Progenitor cell of endocrine pancreas (in vitro differentiated cells): ENCODE data around the gene ACOXL. TPM values are rescaled to one million over a fixed set of nuclear protein-coding genes. Genes with fewer than 3 reads are reported as not detected.

Experiments used
- DNase-seq: peaks from one replicate; pipeline ENCODE4 v3.0.0; 2021; ENCODE audit warnings: low spot score; ENCODE audit not compliant: unreplicated experiment
- H3K27ac Mint-ChIP-seq: 2 replicates; pipeline ENCODE4 v1.8.0; 2021; ENCODE audit warnings: mild to moderate bottlenecking, moderate library complexity, mixed read lengths
- H3K27me3 Mint-ChIP-seq: 2 replicates; pipeline ENCODE4 v1.8.0; 2021; ENCODE audit warnings: mixed read lengths
- H3K36me3 Mint-ChIP-seq: 2 replicates; pipeline ENCODE4 v1.8.0; 2022; ENCODE audit warnings: mixed read lengths; ENCODE audit not compliant: insufficient read depth
- H3K4me1 Mint-ChIP-seq: 2 replicates; pipeline ENCODE4 v1.8.0; 2021; ENCODE audit warnings: low read depth, mixed read lengths
- H3K4me3 Mint-ChIP-seq: 2 replicates; pipeline ENCODE4 v1.8.0; 2021; ENCODE audit warnings: low read depth, mild to moderate bottlenecking, moderate library complexity, mixed read lengths
- H3K9me3 Mint-ChIP-seq: 2 replicates; pipeline ENCODE4 v1.8.0; 2021; ENCODE audit warnings: low read depth, mixed read lengths
- CTCF ChIP-seq: fragments of 200-600 bp; sonication (generic); IDR thresholded peaks from one replicate; pipeline ENCODE4 v1.5.0; 2021; ENCODE audit warnings: antibody characterized with exemption, mild to moderate bottlenecking; ENCODE audit not compliant: unreplicated experiment
- total RNA-seq: library from RNA; stranded (reverse); gene quantifications from 2 replicates; pipeline ENCODE4 v1.2.1, GENCODE V29; 2021

The ACOXL gene
- total RNA-seq, 1 donor from 2014 or later = 0.19 TPM

DNA sequence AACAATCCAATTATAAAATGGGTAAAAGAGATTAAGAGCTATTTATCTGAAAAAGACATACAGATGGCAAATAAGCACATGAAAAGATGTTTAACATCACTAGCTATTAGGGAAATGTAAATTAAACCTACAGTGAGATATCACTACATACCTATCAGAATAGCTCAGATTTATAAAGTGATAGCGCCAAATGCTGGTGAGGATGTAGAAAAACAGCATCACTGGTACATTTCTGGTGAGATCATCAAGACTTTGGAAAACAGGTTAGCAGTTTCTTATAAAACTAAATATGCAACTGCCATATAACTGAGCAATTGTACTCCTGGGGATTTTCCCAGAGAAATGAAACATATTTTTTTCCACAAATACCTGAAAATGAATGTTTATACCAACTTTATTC, 100.4 kb downstream of the ACOXL start:
- H3K27me3 Mint-ChIP-seq = peaks cover 4% of the 10 kb centered on the region
- H3K4me1 Mint-ChIP-seq = peaks cover 14% of the 10 kb centered on the region

GRCh38 chr2:110834134-110834827, 101.9 kb downstream of the ACOXL start:
- Mint-ChIP-seq H3K9me3 (no peaks in the 10 kb centered on the region), H3K4me1 (peaks cover 20% of the 10 kb centered on the region), H3K27ac (no peak overlapping the region), H3K4me3 (no peak overlapping the region), H3K27me3 (peaks cover 4% of the 10 kb centered on the region), H3K36me3 (no peaks in the 10 kb centered on the region)
- no peak for DNase-seq
- TF ChIP-seq CTCF = no peak

More for the DNA sequence above, 100.4 kb downstream of the ACOXL start:
- Mint-ChIP-seq H3K27ac (no peak overlapping the region), H3K4me3 (no peak overlapping the region), H3K36me3 (no peaks in the 10 kb centered on the region), H3K9me3 (no peaks in the 10 kb centered on the region)
- DNase-seq = no peak
- TF ChIP-seq CTCF = no peak

DNA sequence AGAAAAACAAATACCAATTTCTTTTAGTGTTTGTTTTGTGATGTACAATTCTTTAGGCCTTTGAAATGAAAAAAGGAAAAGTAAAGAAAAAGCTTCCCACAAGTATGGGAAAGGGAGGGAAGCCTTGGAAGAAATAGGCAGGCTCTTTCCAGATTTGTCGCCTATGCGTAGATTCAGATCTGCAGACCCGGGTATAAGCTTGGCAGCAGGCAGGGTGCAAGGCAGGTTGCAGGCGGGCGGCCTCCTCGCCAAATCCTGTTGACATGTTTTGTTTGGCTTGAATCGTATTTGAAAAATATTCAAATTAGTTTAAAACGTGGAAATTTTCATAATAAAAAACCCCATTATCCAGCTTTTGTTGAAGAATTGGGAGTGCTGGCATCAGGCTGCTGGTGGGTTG, 104.3 kb downstream of the ACOXL start:
- no peaks in the 10 kb centered on the region for H3K9me3 Mint-ChIP-seq
- DNase-seq = no peak
- H3K36me3 Mint-ChIP-seq = no peaks in the 10 kb centered on the region
- TF ChIP-seq CTCF = no peak
- H3K4me3 Mint-ChIP-seq = no peak overlapping the region
- H3K27ac Mint-ChIP-seq = no peak overlapping the region
- peaks cover 18% of the 10 kb centered on the region for H3K4me1 Mint-ChIP-seq
- peaks cover 8% of the 10 kb centered on the region for H3K27me3 Mint-ChIP-seq

GRCh38 chr2:110837446-110838409, 105.4 kb downstream of the ACOXL start:
- DNase-seq = no peak
- Mint-ChIP-seq H3K4me3 (no peak overlapping the region), H3K4me1 (peaks cover 18% of the 10 kb centered on the region), H3K27me3 (peaks cover 17% of the 10 kb centered on the region), H3K36me3 (no peaks in the 10 kb centered on the region), H3K9me3 (no peaks in the 10 kb centered on the region), H3K27ac (no peak overlapping the region)
- no peak for TF ChIP-seq CTCF

DNA sequence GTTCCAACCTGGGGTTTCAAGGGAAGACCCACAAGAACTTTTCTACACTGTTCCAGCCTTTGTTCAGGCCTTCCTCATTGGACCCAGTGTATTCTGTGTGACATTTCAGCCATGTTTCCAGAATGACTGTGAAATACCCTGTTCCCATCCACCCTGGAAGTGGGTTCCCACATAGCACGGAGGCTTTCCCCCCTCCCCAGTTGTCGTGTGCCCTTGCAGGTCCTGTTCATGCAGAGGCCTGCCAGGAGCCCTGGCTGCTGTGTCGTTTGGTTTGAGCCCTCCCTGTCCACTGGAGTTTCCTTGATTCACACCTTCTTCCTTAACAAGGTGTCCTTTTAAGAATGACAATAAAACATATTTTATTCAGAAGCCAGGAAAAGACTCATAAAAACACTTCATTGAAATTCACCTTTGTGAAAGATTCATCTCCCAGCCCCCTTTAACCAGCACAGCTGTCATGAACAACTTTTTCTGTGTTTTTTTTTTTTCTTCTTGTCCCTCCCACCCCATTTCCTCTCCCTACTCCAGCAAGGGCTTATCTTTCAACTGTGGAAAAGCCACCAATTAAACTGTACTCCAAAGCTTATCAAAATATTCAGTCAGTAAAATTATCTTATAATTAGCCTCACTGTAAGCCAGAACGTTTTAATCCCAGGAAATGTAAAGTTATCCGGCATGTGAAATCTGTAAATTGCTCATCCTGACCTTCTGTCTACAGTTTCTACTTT, 106.4 kb downstream of the ACOXL start:
- DNase-seq = no peak
- H3K4me3 Mint-ChIP-seq = no peak overlapping the region
- H3K27me3 Mint-ChIP-seq = peaks cover 20% of the 10 kb centered on the region
- no peaks in the 10 kb centered on the region for H3K9me3 Mint-ChIP-seq
- no peak for TF ChIP-seq CTCF
- peaks cover 18% of the 10 kb centered on the region for H3K4me1 Mint-ChIP-seq
- no peaks in the 10 kb centered on the region for H3K36me3 Mint-ChIP-seq
- no peak overlapping the region for H3K27ac Mint-ChIP-seq
